IMR-90 (cell line): Measurements from ENCODE around the gene BRF1. TPM values are rescaled to one million over a fixed set of nuclear protein-coding genes. Genes with fewer than 3 reads are reported as not detected.

Source experiments
- ATAC-seq: fragments of 200-7000 bp; cut with Tn5 transposase; 2 replicates; pipeline ENCODE4 v1.9.1; 2020; ENCODE audit warnings: low read depth, mild to moderate bottlenecking, moderate library complexity
- BruUV-seq: library from RNA; stranded (reverse); fragments of 400-500 nt; replicated peaks from 2 replicates; lab custom pipeline; 2021; lab: Mats Ljungman, UMichigan
- CTCF ChIA-PET: fragments of 300-600 bp; formaldehyde crosslinking; extraction: SDS; loops from one replicate; lab custom pipeline; 2021; ENCODE audit warnings: antibody characterized with exemption; lab: Yijun Ruan, JAX
- POLR2A ChIA-PET: fragments of 300-600 bp; sonication (Branson Sonifier 250); formaldehyde crosslinking; loops from one replicate; lab custom pipeline; 2022; ENCODE audit warnings: antibody characterized with exemption; ENCODE audit not compliant: unreplicated experiment; lab: Charles Lee
- DNase-seq: peaks from one replicate; pipeline ENCODE4 v3.0.0; 2013
- H2AFZ ChIP-seq: replicated peaks from 2 replicates; pipeline ENCODE3; 2013; ENCODE audit warnings: low read length, mild to moderate bottlenecking; ENCODE audit not compliant: poor library complexity
- H2AK5ac ChIP-seq: 2 replicates; pipeline ENCODE4 v1.6.1; 2013; ENCODE audit warnings: low read depth, low read length, inconsistent platforms
- H2AK9ac ChIP-seq: replicated peaks from 2 replicates; pipeline ENCODE3; 2013; ENCODE audit warnings: mild to moderate bottlenecking, low read depth, low read length, moderate library complexity; ENCODE audit not compliant: poor library complexity
- H2BK120ac ChIP-seq: 2 replicates; pipeline ENCODE4 v1.6.1; 2013; ENCODE audit warnings: low read depth, low read length, inconsistent platforms
- H2BK15ac ChIP-seq: 3 replicates; pipeline ENCODE4 v1.6.1; 2013; ENCODE audit warnings: low read depth, low read length, inconsistent platforms
- H2BK20ac ChIP-seq: 2 replicates; pipeline ENCODE4 v1.6.1; 2013; ENCODE audit warnings: low read depth, mild to moderate bottlenecking, inconsistent platforms, low read length, moderate library complexity
- H2BK5ac ChIP-seq: 2 replicates; pipeline ENCODE4 v1.6.1; 2013; ENCODE audit warnings: mild to moderate bottlenecking, low read depth, low read length, inconsistent platforms; ENCODE audit not compliant: poor library complexity, severe bottlenecking
- H3K14ac ChIP-seq: replicated peaks from 2 replicates; pipeline ENCODE4 v1.6.1; 2013; ENCODE audit warnings: low read depth, low read length, inconsistent platforms
- H3K18ac ChIP-seq: 2 replicates; pipeline ENCODE4 v1.6.1; 2013; ENCODE audit warnings: low read depth, low read length, control low read depth
- H3K23ac ChIP-seq: 2 replicates; pipeline ENCODE4 v1.6.1; 2013; ENCODE audit warnings: low read depth, low read length, inconsistent platforms
- H3K27ac ChIP-seq: 2 replicates; pipeline ENCODE4 v1.5.1; 2013; ENCODE audit warnings: mild to moderate bottlenecking, control low read depth, low read length; ENCODE audit not compliant: insufficient read depth
- H3K27me3 ChIP-seq: 2 replicates; pipeline ENCODE4 v1.6.1; 2013; ENCODE audit warnings: low read length; ENCODE audit not compliant: control insufficient read depth, insufficient read depth
- H3K36me3 ChIP-seq: 2 replicates; pipeline ENCODE4 v1.6.1; 2013; ENCODE audit warnings: low read length, mixed read lengths; ENCODE audit not compliant: control insufficient read depth, insufficient read depth
- H3K4ac ChIP-seq: 2 replicates; pipeline ENCODE4 v1.6.1; 2013; ENCODE audit warnings: low read depth, low read length, inconsistent platforms
- H3K4me1 ChIP-seq: 2 replicates; pipeline ENCODE4 v1.6.1; 2013; ENCODE audit warnings: low read length, mixed read lengths; ENCODE audit not compliant: control insufficient read depth, insufficient read depth
- H3K4me2 ChIP-seq: 2 replicates; pipeline ENCODE4 v1.6.1; 2013; ENCODE audit warnings: low read depth, mild to moderate bottlenecking, control low read depth, low read length, moderate library complexity
- H3K4me3 ChIP-seq: 2 replicates; pipeline ENCODE4 v1.5.1; 2013; ENCODE audit warnings: low read depth, mild to moderate bottlenecking, control low read depth, low read length, moderate library complexity; ENCODE audit not compliant: insufficient read depth
- H3K56ac ChIP-seq: 2 replicates; pipeline ENCODE4 v1.6.1; 2013; ENCODE audit warnings: low read length, inconsistent platforms; ENCODE audit not compliant: insufficient read depth; ENCODE audit errors: extremely low read depth
- H3K79me1 ChIP-seq, 2 experiments: 2 replicates each; pipeline ENCODE4 v1.6.1; 2013; ENCODE audit warnings: low read length in 2 of 2, inconsistent platforms in 1 of 2, low read depth in 1 of 2
- H3K9ac ChIP-seq: 2 replicates; pipeline ENCODE4 v1.6.1; 2013; ENCODE audit warnings: low read depth, low read length, control low read depth
- H3K9me1 ChIP-seq: 2 replicates; pipeline ENCODE4 v1.6.1; 2013; ENCODE audit warnings: low read length, inconsistent platforms; ENCODE audit not compliant: insufficient read depth
- H3K9me3 ChIP-seq: 2 replicates; pipeline ENCODE4 v1.6.1; 2013; ENCODE audit warnings: low read length; ENCODE audit not compliant: control insufficient read depth, insufficient read depth
- H4K20me1 ChIP-seq: 2 replicates; pipeline ENCODE4 v1.6.1; 2013; ENCODE audit warnings: low read length, inconsistent platforms; ENCODE audit not compliant: insufficient read depth
- H4K5ac ChIP-seq: 2 replicates; pipeline ENCODE4 v1.6.1; 2013; ENCODE audit warnings: mild to moderate bottlenecking, low read depth, low read length, control low read depth
- H4K8ac ChIP-seq, 2 experiments: 2 replicates each; pipeline ENCODE4 v1.6.1; 2013; ENCODE audit warnings: low read depth in 2 of 2, low read length in 2 of 2, control low read depth in 1 of 2, inconsistent platforms in 1 of 2
- H4K91ac ChIP-seq: 2 replicates; pipeline ENCODE4 v1.6.1; 2013; ENCODE audit warnings: low read depth, low read length, inconsistent platforms; ENCODE audit not compliant: insufficient read depth
- BHLHE40 ChIP-seq: fragments of 150-350 bp; IDR thresholded peaks from 2 replicates; pipeline ENCODE4 v1.6.1; 2016; ENCODE audit warnings: mild to moderate bottlenecking, low read depth, low read length
- CHD1 ChIP-seq: IDR thresholded peaks from 2 replicates; pipeline ENCODE4 v1.6.1; 2012; ENCODE audit warnings: low read depth, low read length, improper control_type of control experiment
- FOS ChIP-seq: fragments of 150-350 bp; IDR thresholded peaks from 2 replicates; pipeline ENCODE4 v1.6.1; 2016; ENCODE audit warnings: low read depth, low read length
- MAFK ChIP-seq: IDR thresholded peaks from 2 replicates; pipeline ENCODE4 v1.6.1; 2012; ENCODE audit warnings: low read depth, low read length, improper control_type of control experiment
- MAZ ChIP-seq: IDR thresholded peaks from 2 replicates; pipeline ENCODE4 v1.6.1; 2012; ENCODE audit warnings: low read depth, mild to moderate bottlenecking, low read length, improper control_type of control experiment, moderate library complexity, borderline replicate concordance
- NFE2L2 ChIP-seq: fragments of 150-350 bp; IDR thresholded peaks from 2 replicates; pipeline ENCODE4 v1.6.1; 2016; ENCODE audit warnings: low read depth, mild to moderate bottlenecking, low read length
- RAD21 ChIP-seq: IDR thresholded peaks from 2 replicates; pipeline ENCODE4 v1.6.1; 2012; ENCODE audit warnings: low read length, improper control_type of control experiment
- SMC3 ChIP-seq: fragments of 150-350 bp; IDR thresholded peaks from 2 replicates; pipeline ENCODE4 v1.6.1; 2016; ENCODE audit warnings: low read depth, mild to moderate bottlenecking, antibody characterized with exemption, low read length, moderate library complexity
- WGBS, 2 experiments: methylation state at CpG; one replicate each; pipeline versions ENCODE4 v1.1.5 to v1.1.7; 2013; ENCODE audit warnings: missing lambda C conversion rate in 2 of 2; ENCODE audit not compliant: insufficient read length in 1 of 2; ENCODE audit errors: extremely low coverage in 2 of 2; 5-methylcytosine and 5-hydroxymethylcytosine counted together
- dilution Hi-C: fragments of 300-500 bp; cut with HindIII; formaldehyde crosslinking; loops from one replicate; pipeline ENCODE4 v1.14.3; 2018; ENCODE audit warnings: low sequenced_read_pairs; ENCODE audit not compliant: unreplicated experiment
- in situ Hi-C: fragments of 300-500 bp; cut with MboI; formaldehyde crosslinking; loops from 3 replicates; pipeline ENCODE4 v1.14.3; 2019; ENCODE audit warnings: low sequenced_read_pairs, inconsistent platforms, mixed read lengths
- intact Hi-C: fragments of 100-400 bp; cut with micrococcal nuclease; formaldehyde crosslinking; loops from 2 replicates; pipeline ENCODE4 v1.10.0; 2022
- polyA plus RNA-seq, 3 experiments: library from polyadenylated mRNA; depleted of rRNA; stranded (reverse); fragments of >200 nt; gene quantifications; 2 replicates each; pipeline ENCODE4 v1.2.3, GENCODE V29; 2012; ENCODE audit warnings: low replicate concordance in 1 of 3
- total RNA-seq: library from RNA; depleted of rRNA; stranded (reverse); fragments of >200 nt; gene quantifications from 2 replicates; pipeline ENCODE4 v1.2.3, GENCODE V29; 2012
- TF ChIP-seq, protein P1 (sequence below): conservative IDR thresholded peaks from 2 replicates; pipeline ENCODE4 v1.5.1; 2012; ENCODE audit warnings: mild to moderate bottlenecking, low read depth, low read length, improper control_type of control experiment
- TF ChIP-seq, protein P2 (sequence below): fragments of 150-350 bp; IDR thresholded peaks from 2 replicates; pipeline ENCODE4 v1.6.1; 2017; ENCODE audit warnings: mild to moderate bottlenecking, antibody characterized with exemption, low read length, low read depth

Gene BRF1
- total and polyA plus RNA-seq, 2 of the 4 experiments (the other 2 are of a cell fraction), result 12.4 to 16.7 TPM

DNA sequence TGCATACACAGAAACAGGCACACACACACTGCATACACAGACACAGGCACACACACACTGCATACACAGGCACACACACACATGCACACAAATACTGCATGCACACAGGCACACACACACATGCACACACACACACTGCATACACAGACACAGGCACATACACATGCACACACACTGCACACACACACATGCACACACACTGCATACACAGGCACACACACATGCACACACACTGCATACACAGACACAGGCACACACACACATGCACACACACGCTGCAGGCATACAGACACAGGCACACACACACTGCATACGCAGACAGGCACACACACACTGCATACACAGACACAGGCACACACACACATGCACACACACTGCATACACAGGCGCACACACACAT, 85.2 kb downstream of the BRF1 start:
- Histone ChIP-seq H3K14ac (no peak overlapping the region), H2AK9ac (no peak overlapping the region), H3K18ac (no peak overlapping the region), H4K20me1 (peaks cover 14% of the 10 kb centered on the region), H2AK5ac (no peak overlapping the region), H2BK20ac (no peak overlapping the region), H3K9me3 (no peaks in the 10 kb centered on the region), H2BK15ac (no peak overlapping the region), H3K4ac (no peak overlapping the region), H3K23ac (no peak overlapping the region), H2AFZ (peak overlapping the region; percentile 21), H3K4me3 (no peak overlapping the region), H4K91ac (no peak overlapping the region), H2BK5ac (no peak overlapping the region), H3K9me1 (peaks cover 10% of the 10 kb centered on the region), H3K27ac (no peak overlapping the region), H3K4me1 (no peaks in the 10 kb centered on the region), H4K5ac (no peak overlapping the region), H4K8ac (no peak overlapping the region), H3K4me2 (no peak overlapping the region), H3K79me1 (peaks cover 9 to 14% of the 10 kb centered on the region in 2 experiments; a peak in 3 of 4 replicates), H2BK120ac (no peak overlapping the region), H3K27me3 (no peaks in the 10 kb centered on the region), H3K56ac (no peak overlapping the region), H3K36me3 (peaks cover 48% of the 10 kb centered on the region), H3K9ac (no peak overlapping the region)
- no CpG with 5 or more reads among the region's 3 CpGs for WGBS, 2 experiments
- TF ChIP-seq MAFK (no peak), SMC3 (no peak), BHLHE40 (no peak), MAZ (no peak), RAD21 (no peak), NFE2L2 (no peak), CHD1 (no peak), FOS (no peak)
- TF ChIP-seq, protein P1, sequence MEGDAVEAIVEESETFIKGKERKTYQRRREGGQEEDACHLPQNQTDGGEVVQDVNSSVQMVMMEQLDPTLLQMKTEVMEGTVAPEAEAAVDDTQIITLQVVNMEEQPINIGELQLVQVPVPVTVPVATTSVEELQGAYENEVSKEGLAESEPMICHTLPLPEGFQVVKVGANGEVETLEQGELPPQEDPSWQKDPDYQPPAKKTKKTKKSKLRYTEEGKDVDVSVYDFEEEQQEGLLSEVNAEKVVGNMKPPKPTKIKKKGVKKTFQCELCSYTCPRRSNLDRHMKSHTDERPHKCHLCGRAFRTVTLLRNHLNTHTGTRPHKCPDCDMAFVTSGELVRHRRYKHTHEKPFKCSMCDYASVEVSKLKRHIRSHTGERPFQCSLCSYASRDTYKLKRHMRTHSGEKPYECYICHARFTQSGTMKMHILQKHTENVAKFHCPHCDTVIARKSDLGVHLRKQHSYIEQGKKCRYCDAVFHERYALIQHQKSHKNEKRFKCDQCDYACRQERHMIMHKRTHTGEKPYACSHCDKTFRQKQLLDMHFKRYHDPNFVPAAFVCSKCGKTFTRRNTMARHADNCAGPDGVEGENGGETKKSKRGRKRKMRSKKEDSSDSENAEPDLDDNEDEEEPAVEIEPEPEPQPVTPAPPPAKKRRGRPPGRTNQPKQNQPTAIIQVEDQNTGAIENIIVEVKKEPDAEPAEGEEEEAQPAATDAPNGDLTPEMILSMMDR, result no peak
- TF ChIP-seq, protein P2, sequence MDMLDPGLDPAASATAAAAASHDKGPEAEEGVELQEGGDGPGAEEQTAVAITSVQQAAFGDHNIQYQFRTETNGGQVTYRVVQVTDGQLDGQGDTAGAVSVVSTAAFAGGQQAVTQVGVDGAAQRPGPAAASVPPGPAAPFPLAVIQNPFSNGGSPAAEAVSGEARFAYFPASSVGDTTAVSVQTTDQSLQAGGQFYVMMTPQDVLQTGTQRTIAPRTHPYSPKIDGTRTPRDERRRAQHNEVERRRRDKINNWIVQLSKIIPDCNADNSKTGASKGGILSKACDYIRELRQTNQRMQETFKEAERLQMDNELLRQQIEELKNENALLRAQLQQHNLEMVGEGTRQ, result no peak
- no peak for DNase-seq
- ATAC-seq, result no peak
- in situ Hi-C loops, result no loop called here
- dilution Hi-C loops, result no loop called here
- CTCF ChIA-PET, result no interaction called here
- no TSS peak for BruUV-seq
- intact Hi-C loops, result no loop called here
- POLR2A ChIA-PET, result no interaction called here
